SK-N-SH (cell line): Measurements from ENCODE around the gene BBS9. TPM values are rescaled to one million over a fixed set of nuclear protein-coding genes. Genes with fewer than 3 reads are reported as not detected.

Experiments used
- CTCF ChIA-PET: fragments of 300-600, 350-600 bp; formaldehyde crosslinking; extraction: SDS; loops from one replicate; lab custom pipeline; 2021; lab: Yijun Ruan, JAX
- POLR2A ChIA-PET: fragments of 350-600 bp; sonication (Branson Sonifier 250); formaldehyde crosslinking; extraction: SDS; loops from one replicate; lab custom pipeline; 2020; ENCODE audit warnings: antibody characterized with exemption, inconsistent platforms; lab: Yijun Ruan, JAX
- DNase-seq: peaks from one replicate; pipeline ENCODE4 v3.0.0; 2012
- H2AFZ ChIP-seq: fragments of 200-600 bp; sonication (generic); 2 replicates; pipeline ENCODE4 v1.8.1; 2016; ENCODE audit warnings: antibody characterized with exemption, mild to moderate bottlenecking, low read depth
- H3F3A ChIP-seq: fragments of 200-600 bp; sonication (generic); replicated peaks from 2 replicates; pipeline ENCODE3; 2016; ENCODE audit warnings: antibody characterized with exemption, mild to moderate bottlenecking; ENCODE audit not compliant: insufficient read depth
- H3K27ac ChIP-seq, 2 experiments: fragments of 200-500 bp in 1 of 2; fragments of 200-600 bp in 1 of 2; sonication (Bioruptor generic) in 1 of 2; sonication (generic), shearing (Covaris generic) in 1 of 2; 2 replicates each; pipeline versions ENCODE4 v1.5.1 to v1.6.1; 2014 to 2016; ENCODE audit warnings: low read depth in 2 of 2, inconsistent platforms in 1 of 2, low read length in 1 of 2, mild to moderate bottlenecking in 1 of 2, mixed read lengths in 1 of 2
- H3K27me3 ChIP-seq: fragments of 200-600 bp; sonication (generic), shearing (Covaris generic); 2 replicates; pipeline ENCODE4 v1.6.1; 2016; ENCODE audit warnings: mixed run types; ENCODE audit not compliant: insufficient read depth
- H3K36me3 ChIP-seq, 2 experiments: fragments of 200-500 bp in 1 of 2; fragments of 200-600 bp in 1 of 2; sonication (Bioruptor generic) in 1 of 2; sonication (generic) in 1 of 2; replicated peaks in 1 of 2; 2 replicates each; pipeline versions ENCODE3 to v1.5.1; 2014 to 2016; ENCODE audit warnings: low read length in 1 of 2, mild to moderate bottlenecking in 1 of 2; ENCODE audit not compliant: insufficient read depth in 2 of 2, control insufficient read depth in 1 of 2
- H3K4me1 ChIP-seq, 2 experiments: fragments of 200-500 bp in 1 of 2; fragments of 200-600 bp in 1 of 2; sonication (Bioruptor generic) in 1 of 2; sonication (generic), shearing (Covaris generic) in 1 of 2; 2 replicates each; pipeline versions ENCODE4 v1.5.1 to v1.6.1; 2014 to 2016; ENCODE audit warnings: low read depth in 1 of 2, low read length in 1 of 2, mixed run types in 1 of 2; ENCODE audit not compliant: insufficient read depth in 2 of 2, control insufficient read depth in 1 of 2
- H3K4me2 ChIP-seq: fragments of 200-600 bp; sonication (generic), shearing (Covaris generic); 2 replicates; pipeline ENCODE4 v1.6.1; 2017; ENCODE audit warnings: mixed run types
- H3K4me3 ChIP-seq, 2 experiments: fragments of 200-500 bp in 1 of 2; fragments of 200-600 bp in 1 of 2; sonication (Bioruptor generic) in 1 of 2; sonication (generic), shearing (Covaris generic) in 1 of 2; 2 replicates each; pipeline versions ENCODE4 v1.5.1 to v1.8.1; 2014 to 2016; ENCODE audit warnings: low read depth in 2 of 2, inconsistent platforms in 1 of 2, low read length in 1 of 2, mild to moderate bottlenecking in 1 of 2, mixed read lengths in 1 of 2, moderate library complexity in 1 of 2
- H3K79me2 ChIP-seq: fragments of 200-600 bp; sonication (generic); 2 replicates; pipeline ENCODE4 v1.8.1; 2017; ENCODE audit warnings: mild to moderate bottlenecking; ENCODE audit not compliant: insufficient read depth
- H3K9ac ChIP-seq: fragments of 200-600 bp; sonication (generic); 2 replicates; pipeline ENCODE4 v1.6.1; 2017; ENCODE audit warnings: mixed run types
- H3K9me2 ChIP-seq: fragments of 200-600 bp; sonication (generic); 2 replicates; pipeline ENCODE4 v1.6.1; 2017; ENCODE audit warnings: mixed run types
- H3K9me3 ChIP-seq: fragments of 200-600 bp; sonication (generic); 2 replicates; pipeline ENCODE4 v1.6.1; 2017; ENCODE audit warnings: mixed run types, mild to moderate bottlenecking, moderate library complexity
- H4K20me1 ChIP-seq: fragments of 200-600 bp; sonication (generic); 2 replicates; pipeline ENCODE4 v1.6.1; 2017; ENCODE audit warnings: mild to moderate bottlenecking, mixed run types; ENCODE audit not compliant: insufficient read depth
- CHD2 ChIP-seq: fragments of 150-350 bp; IDR thresholded peaks from 2 replicates; pipeline ENCODE4 v1.6.1; 2018; ENCODE audit warnings: low read length; ENCODE audit not compliant: partially characterized antibody
- EP300 ChIP-seq, 2 experiments: IDR thresholded peaks; 2 replicates each; pipeline versions ENCODE4 v1.4.0 to v1.6.1; 2012; ENCODE audit warnings: borderline replicate concordance in 1 of 2, low read depth in 1 of 2, low read length in 1 of 2
- FOXJ3 ChIP-seq: sonication (generic); formaldehyde crosslinking; IDR thresholded peaks from 2 replicates; pipeline ENCODE4 v1.5.1; 2020; ENCODE audit warnings: mild to moderate bottlenecking, missing genetic modification reagents
- GATA2 ChIP-seq: sonication (generic); formaldehyde crosslinking; IDR thresholded peaks from 2 replicates; pipeline ENCODE4 v1.5.0; 2020; ENCODE audit warnings: mild to moderate bottlenecking, missing genetic modification reagents
- MEF2A ChIP-seq: IDR thresholded peaks from 2 replicates; pipeline ENCODE4 v1.4.0; 2012; ENCODE audit warnings: low read depth, borderline replicate concordance
- MXI1 ChIP-seq: IDR thresholded peaks from 2 replicates; pipeline ENCODE4 v1.6.1; 2012; ENCODE audit warnings: mild to moderate bottlenecking, low read depth, low read length, improper control_type of control experiment
- PBX3 ChIP-seq: IDR thresholded peaks from 2 replicates; pipeline ENCODE4; 2012
- RCOR1 ChIP-seq: fragments of 150-350 bp; IDR thresholded peaks from 2 replicates; pipeline ENCODE4 v1.6.1; 2017; ENCODE audit warnings: antibody characterized with exemption, low read length
- SMC3 ChIP-seq: IDR thresholded peaks from 2 replicates; pipeline ENCODE4 v1.6.1; 2012; ENCODE audit warnings: low read depth, low read length, improper control_type of control experiment
- TEAD4 ChIP-seq: IDR thresholded peaks from 2 replicates; pipeline ENCODE4 v1.4.0; 2012; ENCODE audit warnings: mild to moderate bottlenecking, borderline replicate concordance; ENCODE audit not compliant: insufficient read depth
- WGBS: methylation state at CpG from one replicate; pipeline ENCODE4 v1.1.6; 2017; ENCODE audit warnings: low lambda C conversion rate; 5-methylcytosine and 5-hydroxymethylcytosine counted together
- polyA plus RNA-seq, 3 experiments: library from polyadenylated mRNA; depleted of rRNA; stranded (reverse); fragments of >200 nt; gene quantifications; 2 replicates each; pipeline ENCODE4 v1.2.3, GENCODE V29; 2012
- TF ChIP-seq, protein P1 (sequence below): IDR thresholded peaks from 2 replicates; pipeline ENCODE4 v1.4.0; 2012; ENCODE audit warnings: low read depth, borderline replicate concordance
- TF ChIP-seq, protein P2 (sequence below): fragments of 150-350 bp; IDR thresholded peaks from 2 replicates; pipeline ENCODE4 v1.6.1; 2016; ENCODE audit warnings: mild to moderate bottlenecking, low read depth, low read length
- TF ChIP-seq, protein P3 (sequence below): fragments of 150-350 bp; IDR thresholded peaks from 2 replicates; pipeline ENCODE4 v1.6.1; 2017; ENCODE audit warnings: antibody characterized with exemption, low read length, low read depth, borderline replicate concordance

BBS9 gene
- polyA plus RNA-seq, 1 of the 3 experiments (the other 2 are of a cell fraction) = 7.5 TPM

DNA sequence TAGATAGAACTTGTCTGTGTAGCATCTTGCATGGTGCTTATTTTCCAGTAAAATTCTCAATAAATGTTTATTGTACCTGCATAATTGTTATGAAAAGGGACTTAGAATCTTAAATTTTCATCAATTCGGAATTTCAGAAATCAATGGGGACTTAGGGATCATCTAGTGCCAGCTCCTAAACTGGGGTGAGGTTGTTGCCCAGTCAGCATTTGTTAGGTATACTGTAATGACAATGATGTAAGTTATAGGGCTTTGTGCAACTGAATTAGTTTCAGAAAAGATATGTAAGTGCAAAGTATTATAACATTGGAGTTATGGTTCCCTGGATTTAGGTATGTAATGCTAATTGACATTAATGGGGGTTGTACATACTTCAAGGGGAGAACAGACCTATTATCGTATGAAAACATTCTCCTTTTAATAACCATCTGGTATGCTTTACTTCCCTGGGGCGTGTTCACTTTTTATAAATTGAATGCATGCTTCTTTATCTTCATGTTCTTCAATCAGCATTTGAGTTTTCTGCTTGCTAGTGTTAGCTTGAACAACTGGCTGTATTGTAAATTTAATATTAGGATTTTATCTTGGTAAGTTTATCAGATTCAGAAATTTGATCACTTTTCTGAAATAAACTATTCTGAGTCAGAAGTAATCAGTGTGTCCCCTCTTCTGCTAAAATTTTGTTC is 270.3 kb downstream of the BBS9 start:
- Histone ChIP-seq H3K9me2 (no peaks in the 10 kb centered on the region), H3K79me2 (no peaks in the 10 kb centered on the region), H3K27ac (no peak overlapping the region), H3K4me1 (peaks cover 0 to 15% of the 10 kb centered on the region in 2 experiments; a peak in 2 of 4 replicates), H2AFZ (no peak overlapping the region), H3K4me3 (no peak overlapping the region), H3K9ac (no peak overlapping the region), H3K27me3 (no peaks in the 10 kb centered on the region), H3K36me3 (no peaks in the 10 kb centered on the region), H4K20me1 (no peaks in the 10 kb centered on the region), H3K9me3 (no peaks in the 10 kb centered on the region), H3F3A (peaks cover 3% of the 10 kb centered on the region), H3K4me2 (no peak overlapping the region)
- peak; percentile 40 for DNase-seq
- ChIA-PET POLR2A (no interaction called here), CTCF (interaction anchor here (1.3 kb wide), 1 partner anchor 18 kb away, joined by 3 read pairs; no protein-coding TSS in a partner anchor)
- TF ChIP-seq, protein P1, sequence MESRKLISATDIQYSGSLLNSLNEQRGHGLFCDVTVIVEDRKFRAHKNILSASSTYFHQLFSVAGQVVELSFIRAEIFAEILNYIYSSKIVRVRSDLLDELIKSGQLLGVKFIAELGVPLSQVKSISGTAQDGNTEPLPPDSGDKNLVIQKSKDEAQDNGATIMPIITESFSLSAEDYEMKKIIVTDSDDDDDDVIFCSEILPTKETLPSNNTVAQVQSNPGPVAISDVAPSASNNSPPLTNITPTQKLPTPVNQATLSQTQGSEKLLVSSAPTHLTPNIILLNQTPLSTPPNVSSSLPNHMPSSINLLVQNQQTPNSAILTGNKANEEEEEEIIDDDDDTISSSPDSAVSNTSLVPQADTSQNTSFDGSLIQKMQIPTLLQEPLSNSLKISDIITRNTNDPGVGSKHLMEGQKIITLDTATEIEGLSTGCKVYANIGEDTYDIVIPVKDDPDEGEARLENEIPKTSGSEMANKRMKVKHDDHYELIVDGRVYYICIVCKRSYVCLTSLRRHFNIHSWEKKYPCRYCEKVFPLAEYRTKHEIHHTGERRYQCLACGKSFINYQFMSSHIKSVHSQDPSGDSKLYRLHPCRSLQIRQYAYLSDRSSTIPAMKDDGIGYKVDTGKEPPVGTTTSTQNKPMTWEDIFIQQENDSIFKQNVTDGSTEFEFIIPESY = no peak
- TF ChIP-seq, protein P2, sequence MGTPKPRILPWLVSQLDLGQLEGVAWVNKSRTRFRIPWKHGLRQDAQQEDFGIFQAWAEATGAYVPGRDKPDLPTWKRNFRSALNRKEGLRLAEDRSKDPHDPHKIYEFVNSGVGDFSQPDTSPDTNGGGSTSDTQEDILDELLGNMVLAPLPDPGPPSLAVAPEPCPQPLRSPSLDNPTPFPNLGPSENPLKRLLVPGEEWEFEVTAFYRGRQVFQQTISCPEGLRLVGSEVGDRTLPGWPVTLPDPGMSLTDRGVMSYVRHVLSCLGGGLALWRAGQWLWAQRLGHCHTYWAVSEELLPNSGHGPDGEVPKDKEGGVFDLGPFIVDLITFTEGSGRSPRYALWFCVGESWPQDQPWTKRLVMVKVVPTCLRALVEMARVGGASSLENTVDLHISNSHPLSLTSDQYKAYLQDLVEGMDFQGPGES = no peak
- TF ChIP-seq TEAD4 (no peak), RCOR1 (peak; percentile 95), GATA2 (CRISPR knock-in tag) (peak; percentile 75), PBX3 (no peak), EP300 (IDR thresholded peaks at IDR 0.05; ENCODE audit: borderline replicate concordance in 1 of 2, low read depth in 1 of 2, low read length in 1 of 2) (peak in 1 of 2 experiments; percentile 66; a peak in 1 of 4 replicates), CHD2 (no peak), MXI1 (peak; percentile 12; the same call in 1 of the 2 replicates), MEF2A (no peak), FOXJ3 (CRISPR knock-in tag) (no peak), SMC3 (no peak)
- TF ChIP-seq, protein P3, sequence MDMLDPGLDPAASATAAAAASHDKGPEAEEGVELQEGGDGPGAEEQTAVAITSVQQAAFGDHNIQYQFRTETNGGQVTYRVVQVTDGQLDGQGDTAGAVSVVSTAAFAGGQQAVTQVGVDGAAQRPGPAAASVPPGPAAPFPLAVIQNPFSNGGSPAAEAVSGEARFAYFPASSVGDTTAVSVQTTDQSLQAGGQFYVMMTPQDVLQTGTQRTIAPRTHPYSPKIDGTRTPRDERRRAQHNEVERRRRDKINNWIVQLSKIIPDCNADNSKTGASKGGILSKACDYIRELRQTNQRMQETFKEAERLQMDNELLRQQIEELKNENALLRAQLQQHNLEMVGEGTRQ = no peak
- WGBS = 33% methylated on average over 3 of the region's 3 CpGs
